H9 (cell line): ENCODE results near the gene DIAPH2. TPM values are rescaled to one million over a fixed set of nuclear protein-coding genes. Genes with fewer than 3 reads are reported as not detected.

Source experiments
- DNase-seq: peaks from one replicate; pipeline ENCODE4 v3.0.0-alpha.2; 2017
- H2AFZ ChIP-seq: one replicate; pipeline ENCODE4 v1.6.1; 2013; ENCODE audit warnings: mild to moderate bottlenecking, low read length, control low read depth, moderate library complexity
- H2AK5ac ChIP-seq: 2 replicates; pipeline ENCODE4 v1.6.1; 2013; ENCODE audit warnings: low read length, control low read depth, mixed read lengths; ENCODE audit not compliant: insufficient read length
- H2BK120ac ChIP-seq: one replicate; pipeline ENCODE4 v1.6.1; 2013; ENCODE audit warnings: low read depth, mild to moderate bottlenecking, low read length, control low read depth, inconsistent platforms; ENCODE audit not compliant: poor library complexity, severe bottlenecking
- H2BK12ac ChIP-seq: 2 replicates; pipeline ENCODE4 v1.6.1; 2013; ENCODE audit warnings: low read length, control low read depth, mixed read lengths, low read depth; ENCODE audit not compliant: insufficient read length
- H2BK15ac ChIP-seq: 2 replicates; pipeline ENCODE4 v1.6.1; 2013; ENCODE audit warnings: low read depth, low read length, control low read depth
- H2BK20ac ChIP-seq: one replicate; pipeline ENCODE4 v1.6.1; 2013; ENCODE audit warnings: low read depth, mild to moderate bottlenecking, low read length, control low read depth, inconsistent platforms; ENCODE audit not compliant: poor library complexity, severe bottlenecking
- H2BK5ac ChIP-seq: 2 replicates; pipeline ENCODE4 v1.6.1; 2013; ENCODE audit warnings: low read length, control low read depth, mixed read lengths; ENCODE audit not compliant: insufficient read length
- H3K14ac ChIP-seq: 2 replicates; pipeline ENCODE4 v1.6.1; 2013; ENCODE audit warnings: low read length, control low read depth; ENCODE audit not compliant: insufficient read depth
- H3K18ac ChIP-seq: 2 replicates; pipeline ENCODE4 v1.6.1; 2013; ENCODE audit warnings: low read depth, mild to moderate bottlenecking, mixed read lengths, low read length, control low read depth; ENCODE audit not compliant: insufficient read length
- H3K23ac ChIP-seq: 2 replicates; pipeline ENCODE4 v1.6.1; 2013; ENCODE audit warnings: low read length, control low read depth, mixed read lengths, low read depth; ENCODE audit not compliant: insufficient read length
- H3K23me2 ChIP-seq: 2 replicates; pipeline ENCODE4 v1.6.1; 2013; ENCODE audit warnings: low read depth, mild to moderate bottlenecking, mixed read lengths, low read length, control low read depth; ENCODE audit not compliant: insufficient read length, poor library complexity, severe bottlenecking
- H3K27ac ChIP-seq: 2 replicates; pipeline ENCODE4 v1.5.1; 2013; ENCODE audit warnings: low read length, control low read depth, mixed read lengths, low read depth; ENCODE audit not compliant: insufficient read length
- H3K27me3 ChIP-seq: 2 replicates; pipeline ENCODE4 v1.6.1; 2013; ENCODE audit warnings: low read length, control low read depth, inconsistent platforms; ENCODE audit not compliant: insufficient read depth
- H3K4ac ChIP-seq: 2 replicates; pipeline ENCODE4 v1.6.1; 2013; ENCODE audit warnings: low read depth, mild to moderate bottlenecking, control low read depth, inconsistent platforms, low read length, moderate library complexity
- H3K4me1 ChIP-seq: 2 replicates; pipeline ENCODE4 v1.6.1; 2013; ENCODE audit warnings: low read length, control low read depth, inconsistent platforms; ENCODE audit not compliant: insufficient read depth
- H3K4me2 ChIP-seq: 2 replicates; pipeline ENCODE4 v1.6.1; 2013; ENCODE audit warnings: low read length, control low read depth, mixed read lengths; ENCODE audit not compliant: insufficient read length, insufficient read depth
- H3K56ac ChIP-seq: 2 replicates; pipeline ENCODE4 v1.6.1; 2013; ENCODE audit warnings: low read depth, mild to moderate bottlenecking, mixed read lengths, low read length, control low read depth; ENCODE audit not compliant: insufficient read length
- H3K79me1 ChIP-seq: 2 replicates; pipeline ENCODE4 v1.6.1; 2013; ENCODE audit warnings: low read depth, mild to moderate bottlenecking, moderate library complexity, low read length, control low read depth, inconsistent platforms; ENCODE audit not compliant: insufficient read depth, poor library complexity, severe bottlenecking
- H3K79me2 ChIP-seq: 2 replicates; pipeline ENCODE4 v1.6.1; 2013; ENCODE audit warnings: low read length, control low read depth, inconsistent platforms; ENCODE audit not compliant: insufficient read depth
- H3K9ac ChIP-seq: 2 replicates; pipeline ENCODE4 v1.6.1; 2013; ENCODE audit warnings: low read length, control low read depth, mixed read lengths; ENCODE audit not compliant: insufficient read length; ENCODE audit errors: extremely low read depth
- H3K9me3 ChIP-seq: one replicate; pipeline ENCODE4 v1.6.1; 2013; ENCODE audit warnings: low read depth, low read length, inconsistent platforms; ENCODE audit not compliant: control insufficient read depth
- H3T11ph ChIP-seq: one replicate; pipeline ENCODE4 v1.6.1; 2013; ENCODE audit warnings: mild to moderate bottlenecking, low read length, control low read depth, inconsistent platforms
- H4K20me1 ChIP-seq: one replicate; pipeline ENCODE4 v1.6.1; 2013; ENCODE audit not compliant: control insufficient read depth, insufficient read length, insufficient read depth
- H4K5ac ChIP-seq: 2 replicates; pipeline ENCODE4 v1.6.1; 2013; ENCODE audit warnings: low read depth, mild to moderate bottlenecking, mixed read lengths, low read length, control low read depth; ENCODE audit not compliant: insufficient read length
- H4K8ac ChIP-seq: replicated peaks from 2 replicates; pipeline ENCODE4 v1.6.1; 2013; ENCODE audit warnings: low read length, control low read depth, mixed read lengths, low read depth; ENCODE audit not compliant: insufficient read length
- H4K91ac ChIP-seq: 2 replicates; pipeline ENCODE4 v1.6.1; 2013; ENCODE audit warnings: low read depth, mild to moderate bottlenecking, moderate library complexity, mixed read lengths, low read length, control low read depth; ENCODE audit not compliant: insufficient read length
- H3K27ac Mint-ChIP-seq, 3 experiments: 2 replicates in 2 of 3; 3 replicates in 1 of 3; pipeline ENCODE4 v1.8.0; 2020 to 2021; ENCODE audit warnings: mixed read lengths in 3 of 3, mild to moderate bottlenecking in 1 of 3, moderate library complexity in 1 of 3
- H3K27me3 Mint-ChIP-seq: 2 replicates; pipeline ENCODE4 v1.8.0; 2021; ENCODE audit warnings: low read depth, mild to moderate bottlenecking, moderate library complexity, mixed read lengths
- H3K36me3 Mint-ChIP-seq, 3 experiments: 2 replicates in 2 of 3; 3 replicates in 1 of 3; pipeline ENCODE4 v1.8.0; 2020 to 2021; ENCODE audit warnings: low read depth in 3 of 3, mixed read lengths in 3 of 3; ENCODE audit not compliant: insufficient read depth in 1 of 3
- H3K4me1 Mint-ChIP-seq, 2 experiments: 2 replicates each; pipeline ENCODE4 v1.8.0; 2020; ENCODE audit warnings: mixed read lengths in 2 of 2
- H3K4me3 Mint-ChIP-seq, 2 experiments: 2 replicates in 1 of 2; 3 replicates in 1 of 2; pipeline ENCODE4 v1.8.0; 2020 to 2021; ENCODE audit warnings: mild to moderate bottlenecking in 2 of 2, mixed read lengths in 2 of 2, moderate library complexity in 1 of 2
- H3K9me3 Mint-ChIP-seq, 2 experiments: 2 replicates in 1 of 2; 3 replicates in 1 of 2; pipeline ENCODE4 v1.8.0; 2020; ENCODE audit warnings: mild to moderate bottlenecking in 2 of 2, mixed read lengths in 2 of 2, moderate library complexity in 1 of 2
- WGBS: extraction: QIAGEN DNeasy Blood & Tissue Kit; methylation state at CpG from one replicate; pipeline ENCODE4 v1.1.7; 2013; ENCODE audit warnings: missing lambda C conversion rate, low lambda C conversion rate, mixed read lengths; ENCODE audit not compliant: insufficient read length; ENCODE audit errors: extremely low coverage; 5-methylcytosine and 5-hydroxymethylcytosine counted together
- total RNA-seq: library from RNA; stranded (reverse); gene quantifications from 2 replicates; pipeline ENCODE4 v1.2.1, GENCODE V29; 2021
- TF ChIP-seq, protein P1 (sequence below): fragments of 200-600 bp; sonication (generic); conservative IDR thresholded peaks from 3 replicates; pipeline ENCODE4 v1.8.0; 2021; ENCODE audit warnings: antibody characterized with exemption, mild to moderate bottlenecking

DIAPH2 gene
- total RNA-seq, 1 experiment from 2014 or later: 45.4 TPM

DNA sequence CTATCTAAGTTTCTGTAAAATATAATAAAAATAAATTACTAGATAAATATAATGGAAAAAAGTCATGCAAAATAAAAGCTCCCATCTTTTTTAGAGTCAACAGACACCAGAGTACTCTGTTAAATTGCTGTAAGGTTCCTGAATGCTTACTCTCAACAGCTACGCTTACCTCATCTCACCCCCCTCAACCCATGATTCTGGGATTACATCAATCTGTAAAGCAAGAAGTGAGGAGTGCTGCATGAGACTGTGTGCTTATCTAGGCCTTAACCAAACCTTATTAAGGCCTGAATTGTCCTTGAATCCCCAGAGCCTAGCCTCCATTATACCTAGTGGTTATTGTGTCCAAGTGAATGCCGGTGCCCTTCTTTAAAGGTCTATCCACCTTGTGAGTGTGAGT, 934.9 kb downstream of the DIAPH2 start:
- no peak overlapping the region for H3K4ac ChIP-seq
- Mint-ChIP-seq H3K27ac (no peak overlapping the region), H3K36me3 (no peaks in the 10 kb centered on the region), H3K4me3 (no peak overlapping the region), H3K9me3 (no peaks in the 10 kb centered on the region), H3K27me3 (no peaks in the 10 kb centered on the region; the same call in 1 of the 2 replicates), H3K4me1 (0 out of 4 replicates have a peak, but pooled peaks cover 0 to 11% of the 10 kb centered on the region in 2 experiments)
- H3K79me1 ChIP-seq: no peaks in the 10 kb centered on the region
- H3K56ac ChIP-seq: no peak overlapping the region
- no peak overlapping the region for H3K9ac ChIP-seq
- H3K27ac ChIP-seq: no peak overlapping the region
- H4K8ac ChIP-seq: no peak overlapping the region
- H3K14ac ChIP-seq: no peak overlapping the region
- TF ChIP-seq, protein P1, sequence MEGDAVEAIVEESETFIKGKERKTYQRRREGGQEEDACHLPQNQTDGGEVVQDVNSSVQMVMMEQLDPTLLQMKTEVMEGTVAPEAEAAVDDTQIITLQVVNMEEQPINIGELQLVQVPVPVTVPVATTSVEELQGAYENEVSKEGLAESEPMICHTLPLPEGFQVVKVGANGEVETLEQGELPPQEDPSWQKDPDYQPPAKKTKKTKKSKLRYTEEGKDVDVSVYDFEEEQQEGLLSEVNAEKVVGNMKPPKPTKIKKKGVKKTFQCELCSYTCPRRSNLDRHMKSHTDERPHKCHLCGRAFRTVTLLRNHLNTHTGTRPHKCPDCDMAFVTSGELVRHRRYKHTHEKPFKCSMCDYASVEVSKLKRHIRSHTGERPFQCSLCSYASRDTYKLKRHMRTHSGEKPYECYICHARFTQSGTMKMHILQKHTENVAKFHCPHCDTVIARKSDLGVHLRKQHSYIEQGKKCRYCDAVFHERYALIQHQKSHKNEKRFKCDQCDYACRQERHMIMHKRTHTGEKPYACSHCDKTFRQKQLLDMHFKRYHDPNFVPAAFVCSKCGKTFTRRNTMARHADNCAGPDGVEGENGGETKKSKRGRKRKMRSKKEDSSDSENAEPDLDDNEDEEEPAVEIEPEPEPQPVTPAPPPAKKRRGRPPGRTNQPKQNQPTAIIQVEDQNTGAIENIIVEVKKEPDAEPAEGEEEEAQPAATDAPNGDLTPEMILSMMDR: no peak
- H3K4me2 ChIP-seq: no peak overlapping the region
- no peaks in the 10 kb centered on the region for H3K27me3 ChIP-seq
- H2AK5ac ChIP-seq: no peak overlapping the region
- no peak overlapping the region for H2AFZ ChIP-seq
- no peak overlapping the region for H2BK15ac ChIP-seq
- H2BK5ac ChIP-seq: no peak overlapping the region
- no peaks in the 10 kb centered on the region for H3K9me3 ChIP-seq
- H3T11ph ChIP-seq: no peak overlapping the region
- H3K79me2 ChIP-seq: no peaks in the 10 kb centered on the region
- H4K91ac ChIP-seq: no peak overlapping the region
- no peaks in the 10 kb centered on the region for H4K20me1 ChIP-seq
- no peak overlapping the region for H2BK12ac ChIP-seq
- no peak overlapping the region for H2BK20ac ChIP-seq
- no CpG with 5 or more reads among the region's 2 CpGs for WGBS
- H3K18ac ChIP-seq: no peak overlapping the region
- no peaks in the 10 kb centered on the region for H3K23me2 ChIP-seq
- no peak for DNase-seq
- no peak overlapping the region for H4K5ac ChIP-seq
- no peak overlapping the region for H3K23ac ChIP-seq
- H3K4me1 ChIP-seq: no peaks in the 10 kb centered on the region; the same call in 1 of the 2 replicates
- no peak overlapping the region for H2BK120ac ChIP-seq
